HepG2 (cell line): ENCODE results near the gene JSRP1. TPM values are rescaled to one million over a fixed set of nuclear protein-coding genes. Genes with fewer than 3 reads are reported as not detected.

Experiments used
- AGO1 ChIP-seq: fragments of 200-400 bp; formaldehyde crosslinking; IDR thresholded peaks from 2 replicates; pipeline ENCODE4 v1.6.1; 2017; ENCODE audit warnings: mild to moderate bottlenecking, low read depth, low read length, moderate library complexity; ENCODE audit not compliant: poor library complexity, severe bottlenecking
- BRF2 ChIP-seq: sonication (generic); formaldehyde crosslinking; IDR thresholded peaks from 2 replicates; pipeline ENCODE4 v1.8.1; 2022; ENCODE audit warnings: mild to moderate bottlenecking, missing genetic modification reagents
- EEA1 ChIP-seq: sonication (generic); formaldehyde crosslinking; IDR thresholded peaks from 2 replicates; pipeline ENCODE4 v1.5.1; 2020; ENCODE audit warnings: mild to moderate bottlenecking, missing genetic modification reagents, borderline replicate concordance
- GFI1 ChIP-seq: sonication (generic); formaldehyde crosslinking; IDR thresholded peaks from 2 replicates; pipeline ENCODE4 v1.5.0; 2020; ENCODE audit warnings: missing genetic modification reagents, mild to moderate bottlenecking, borderline replicate concordance
- HOMEZ ChIP-seq: IDR thresholded peaks from 2 replicates; pipeline ENCODE4 v1.6.1; 2016; ENCODE audit warnings: low read depth
- NR2F1 ChIP-seq, 2 experiments: fragments of 450-650 bp in 1 of 2; formaldehyde crosslinking in 1 of 2; IDR thresholded peaks; 2 replicates each; pipeline versions ENCODE4 v1.5.0 to v1.6.1; 2016 to 2020; ENCODE audit warnings: mild to moderate bottlenecking in 1 of 2, missing compliant biosample characterization in 1 of 2, missing genetic modification reagents in 1 of 2, moderate library complexity in 1 of 2
- POLR2AphosphoS2 ChIP-seq: IDR thresholded peaks from 2 replicates; pipeline ENCODE4 v1.6.1; 2011; ENCODE audit warnings: low read depth, low read length, improper control_type of control experiment
- RARA ChIP-seq: IDR thresholded peaks from 2 replicates; pipeline ENCODE4 v1.6.1; 2016; ENCODE audit warnings: missing genetic modification reagents, missing compliant biosample characterization
- SCMH1 ChIP-seq: sonication (generic); formaldehyde crosslinking; IDR thresholded peaks from 2 replicates; pipeline ENCODE4 v1.9.0; 2021; ENCODE audit warnings: missing genetic modification reagents, mild to moderate bottlenecking, borderline replicate concordance
- TFE3 ChIP-seq: IDR thresholded peaks from 2 replicates; pipeline ENCODE4 v1.6.1; 2016
- ZBTB21 ChIP-seq: sonication (generic); formaldehyde crosslinking; IDR thresholded peaks from 2 replicates; pipeline ENCODE4 v1.4.0; 2020; ENCODE audit warnings: missing genetic modification reagents
- ZNF12 ChIP-seq: sonication (generic); formaldehyde crosslinking; IDR thresholded peaks from 2 replicates; pipeline ENCODE4 v1.5.0; 2020; ENCODE audit warnings: missing genetic modification reagents
- ZNF263 ChIP-seq: sonication (generic); formaldehyde crosslinking; IDR thresholded peaks from 2 replicates; pipeline ENCODE4 v1.4.0; 2020; ENCODE audit warnings: missing genetic modification reagents
- ZNF550 ChIP-seq: sonication (generic); formaldehyde crosslinking; IDR thresholded peaks from 2 replicates; pipeline ENCODE4 v1.4.0; 2020; ENCODE audit warnings: mild to moderate bottlenecking, missing genetic modification reagents, borderline replicate concordance
- ZNF572 ChIP-seq: sonication (generic); formaldehyde crosslinking; IDR thresholded peaks from 2 replicates; pipeline ENCODE4 v1.5.1; 2020; ENCODE audit warnings: mild to moderate bottlenecking, missing genetic modification reagents
- ZNF687 ChIP-seq: sonication (generic); formaldehyde crosslinking; IDR thresholded peaks from 2 replicates; pipeline ENCODE4 v1.5.1; 2020; ENCODE audit warnings: mild to moderate bottlenecking, missing genetic modification reagents, moderate library complexity
- ZNF724P ChIP-seq: sonication (generic); formaldehyde crosslinking; IDR thresholded peaks from 2 replicates; pipeline ENCODE4 v1.8.0; 2022; ENCODE audit warnings: missing genetic modification reagents, borderline replicate concordance
- ZNF749 ChIP-seq: sonication (generic); formaldehyde crosslinking; IDR thresholded peaks from 2 replicates; pipeline ENCODE4 v1.8.0; 2022; ENCODE audit warnings: mild to moderate bottlenecking, missing genetic modification reagents, moderate library complexity, borderline replicate concordance
- ZSCAN30 ChIP-seq: sonication (generic); formaldehyde crosslinking; IDR thresholded peaks from 2 replicates; pipeline ENCODE4 v1.5.0; 2020; ENCODE audit warnings: mild to moderate bottlenecking, missing genetic modification reagents
- ZSCAN5A ChIP-seq: sonication (generic); formaldehyde crosslinking; IDR thresholded peaks from 2 replicates; pipeline ENCODE4 v1.8.0; 2022; ENCODE audit warnings: mild to moderate bottlenecking, missing genetic modification reagents, borderline replicate concordance
- polyA plus RNA-seq, 8 experiments: library from polyadenylated mRNA; depleted of rRNA in 3 of 8; stranded (reverse) in 7 of 8; unstranded in 1 of 8; fragments of >200 nt; fragmentation: Illumina TruSeq in 4 of 8; extraction: Trizol in 4 of 8; gene quantifications; 2 replicates each; pipeline versions ENCODE4 v1.2.1 to v1.2.3, GENCODE V29; 2011 to 2016; ENCODE audit warnings: low read depth in 4 of 8, missing spikeins in 1 of 8, mixed read lengths in 1 of 8; ENCODE audit not compliant: insufficient read depth in 1 of 8
- total RNA-seq, 5 experiments: library from RNA; depleted of rRNA; stranded (reverse); fragments of >200 nt; fragmentation: Illumina TruSeq; extraction: Trizol; gene quantifications; 2 replicates each; pipeline ENCODE4 v1.2.3, GENCODE V29; 2016; ENCODE audit warnings: low read depth in 1 of 5

JSRP1 gene
- total and polyA plus RNA-seq, 2 of the 13 experiments (the other 11 are each of a cell fraction or from before 2014, with no cell fraction given) = 0.16 to 0.38 TPM

- TF ChIP-seq TFE3 (no peak), POLR2AphosphoS2 (peak; percentile 39), GFI1 (CRISPR knock-in tag) (no peak), NR2F1 (CRISPR knock-in tag; IDR thresholded peaks at IDR 0.05) (0 out of 4 replicates have a peak, but pooled peaks of 1 of the 2 experiments have one; percentile 29), ZSCAN5A (no peak), ZNF263 (no peak), ZBTB21 (CRISPR knock-in tag) (no peak), BRF2 (no peak), ZNF12 (no peak), SCMH1 (no peak), ZNF572 (CRISPR knock-in tag) (no peak), RARA (no peak), HOMEZ (CRISPR knock-in tag) (no peak), AGO1 (no peak), EEA1 (CRISPR knock-in tag) (no peak), ZNF687 (CRISPR knock-in tag) (peak; percentile 45), ZNF724P (CRISPR knock-in tag) (no peak), ZSCAN30 (CRISPR knock-in tag) (no peak), ZNF749 (no peak), ZNF550 (no peak)
Observed at GRCh38 chr19:2278459-2279158, 22.4 kb upstream of the JSRP1 start (continued).
